HG03045 (cell line): ENCODE measurements around the gene SH2D5.

Source experiments
- ATAC-seq: cut with Tn5 transposase; IDR thresholded peaks from one replicate; pipeline ENCODE4 v1.9.1; 2021; ENCODE audit warnings: mild to moderate bottlenecking, moderate library complexity; ENCODE audit not compliant: unreplicated experiment

Gene SH2D5

GRCh38 chr1:20732588-20733359 lies at the start of gene SH2D5:
Gene SH2D5, minus strand, starts transcription at chr1:20732703. Its CDS starts 4,659 bp downstream, at chr1:20728044.
- no peak for ATAC-seq

DNA sequence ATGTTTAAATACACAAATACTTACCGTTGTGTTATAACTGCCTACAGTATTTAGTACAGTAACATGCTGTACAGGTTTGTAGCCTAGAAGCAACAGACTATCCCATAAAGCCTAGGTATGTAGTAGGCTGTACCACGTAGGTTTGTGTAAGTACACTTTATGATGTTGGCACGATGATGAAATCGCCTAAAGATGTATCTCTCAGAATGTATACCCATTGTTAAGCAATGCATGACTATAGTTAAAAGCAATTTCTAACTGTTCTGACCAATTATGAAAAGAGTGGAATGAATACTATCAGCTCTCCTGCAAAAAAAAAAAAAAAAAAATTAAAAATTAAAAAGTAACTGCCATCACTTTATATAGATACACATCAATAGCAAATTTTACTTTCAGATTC lies 43.2 kb upstream of the SH2D5 start:
- no peak for ATAC-seq

GRCh38 chr1:20771780-20772179 lies 39.3 kb upstream of the SH2D5 start:
- no peak for ATAC-seq

GRCh38 chr1:20770314-20771087 lies 38.0 kb upstream of the SH2D5 start:
- no peak for ATAC-seq

DNA sequence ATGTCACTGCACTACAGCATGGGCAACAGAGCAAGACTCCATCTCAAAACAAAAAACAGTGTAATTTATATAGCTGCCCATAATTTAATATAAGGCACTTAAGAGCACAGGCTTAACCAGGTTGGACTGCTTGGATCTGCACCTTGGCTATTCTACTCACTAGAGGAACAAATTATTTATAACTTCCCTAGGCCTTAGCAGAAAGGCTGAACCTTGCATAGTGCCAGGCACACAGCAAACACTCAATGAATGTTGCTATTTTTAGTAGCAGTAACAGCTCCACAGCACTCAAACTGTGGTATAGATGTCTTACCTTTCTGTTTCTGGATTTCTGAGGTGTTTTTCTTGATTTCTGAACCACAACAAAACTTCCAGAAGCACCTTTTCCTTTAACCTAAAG lies 34.8 kb upstream of the SH2D5 start:
- no peak for ATAC-seq

DNA sequence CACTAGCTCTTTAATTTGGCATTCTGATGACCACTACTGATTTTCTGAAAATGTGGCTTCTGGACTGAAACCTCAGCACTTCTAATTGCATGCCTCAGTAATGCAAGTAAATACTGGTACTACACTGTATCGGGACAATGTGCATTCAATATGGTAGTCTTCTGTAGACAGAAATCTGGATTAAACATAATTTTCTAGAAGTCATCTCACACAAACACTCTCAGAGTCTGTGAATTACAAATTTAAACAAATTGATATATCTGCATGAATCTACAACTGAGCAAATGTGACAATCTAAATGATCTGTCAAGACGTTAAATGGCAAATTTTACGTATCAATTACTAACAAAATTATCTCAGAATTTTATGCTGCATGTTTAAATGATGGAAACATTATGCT lies 30.9 kb upstream of the SH2D5 start:
- no peak for ATAC-seq

GRCh38 chr1:20760322-20760721 lies 27.8 kb upstream of the SH2D5 start:
- no peak for ATAC-seq

DNA sequence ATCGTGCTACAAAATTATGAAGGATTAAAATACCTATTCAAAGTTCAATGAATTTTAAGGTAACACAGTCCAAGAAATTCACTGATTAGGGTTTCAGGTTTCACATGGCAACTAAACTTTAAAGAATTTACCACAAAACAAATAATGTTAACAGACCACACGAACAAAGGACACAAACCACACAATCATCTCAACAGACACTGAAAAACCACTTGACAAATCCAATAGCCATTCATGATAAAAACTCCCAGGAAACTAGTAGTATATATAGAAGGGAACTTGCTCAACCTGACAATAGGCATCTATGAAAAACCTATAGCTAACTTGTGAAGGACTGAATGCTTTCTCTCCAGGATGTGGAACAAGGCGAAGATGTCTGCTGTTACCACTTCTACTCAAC lies 21.1 kb upstream of the SH2D5 start:
- ATAC-seq = no peak

GRCh38 chr1:20751462-20751990 lies 19.0 kb upstream of the SH2D5 start:
- ATAC-seq = no peak

DNA sequence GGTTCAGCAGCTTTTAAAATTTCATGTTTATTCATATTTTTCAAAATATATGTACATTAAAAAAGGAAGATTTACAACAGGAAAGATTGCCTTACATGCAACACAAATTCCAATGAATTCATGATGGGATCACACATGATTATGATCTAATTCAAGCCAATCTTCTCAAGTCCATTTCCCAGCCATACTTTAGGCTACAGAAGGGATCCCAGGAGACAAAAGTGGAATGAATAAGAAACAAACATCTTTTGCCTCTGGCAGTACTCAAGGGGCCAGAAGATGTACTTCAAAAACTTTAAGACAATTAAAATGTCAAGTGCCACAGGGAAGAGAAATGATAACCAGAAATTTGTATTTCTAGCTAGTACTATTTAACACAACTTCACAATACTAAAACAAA lies 10.2 kb upstream of the SH2D5 start:
- ATAC-seq = no peak

DNA sequence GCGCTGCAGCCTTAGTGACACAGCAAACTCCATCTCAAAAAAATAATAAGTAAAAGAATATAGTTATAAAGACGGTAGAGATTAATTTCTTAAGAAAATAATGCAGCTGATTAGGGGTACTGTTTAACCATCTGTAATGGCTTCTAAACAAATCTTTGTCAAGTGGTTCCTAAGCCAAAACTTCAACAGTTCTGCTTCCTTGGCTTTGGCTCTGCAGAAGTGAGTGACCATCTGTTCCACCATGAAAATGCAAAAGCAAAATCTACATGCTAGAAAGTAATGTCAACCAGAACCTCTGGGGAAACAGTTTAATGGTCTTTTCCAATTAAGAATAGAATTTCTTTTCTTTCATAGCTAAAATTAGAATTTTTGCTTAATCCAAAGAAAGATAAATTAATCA lies 8.3 kb upstream of the SH2D5 start:
- ATAC-seq = no peak

GRCh38 chr1:20739225-20739624 lies 6.7 kb upstream of the SH2D5 start:
- no peak for ATAC-seq

GRCh38 chr1:20735581-20736111 lies 3.1 kb upstream of the SH2D5 start:
- ATAC-seq = no peak

- no peak for ATAC-seq
These were observed 965 bp upstream of the SH2D5 start for GRCh38 chr1:20733360-20733975.

DNA sequence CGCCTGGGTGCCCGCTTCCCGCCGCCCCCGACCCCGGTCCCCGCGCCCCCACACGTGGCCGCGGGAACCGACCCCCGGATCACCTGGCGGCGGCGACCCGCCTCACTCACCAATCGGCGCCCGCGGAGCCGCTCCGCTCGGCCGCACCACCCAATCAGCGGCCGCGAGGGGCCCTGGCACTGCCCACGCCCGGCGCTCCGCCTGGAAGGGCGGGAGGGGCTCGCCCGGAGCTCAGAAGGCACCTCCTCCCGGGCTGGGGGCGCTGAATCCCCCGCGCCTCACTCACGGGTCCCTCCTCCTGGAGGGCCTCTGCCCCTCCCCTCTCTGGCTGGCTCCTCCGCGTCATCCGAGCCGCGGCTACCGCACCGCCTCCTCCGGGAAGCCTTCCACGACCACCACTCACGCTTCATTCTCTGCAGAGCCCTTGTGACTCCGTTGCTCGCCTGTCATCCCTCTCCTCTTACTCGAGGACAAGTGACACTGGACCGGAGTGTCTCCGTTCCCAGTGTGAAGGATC lies 374 bp downstream of the SH2D5 start:
- ATAC-seq = peak; percentile 68

DNA sequence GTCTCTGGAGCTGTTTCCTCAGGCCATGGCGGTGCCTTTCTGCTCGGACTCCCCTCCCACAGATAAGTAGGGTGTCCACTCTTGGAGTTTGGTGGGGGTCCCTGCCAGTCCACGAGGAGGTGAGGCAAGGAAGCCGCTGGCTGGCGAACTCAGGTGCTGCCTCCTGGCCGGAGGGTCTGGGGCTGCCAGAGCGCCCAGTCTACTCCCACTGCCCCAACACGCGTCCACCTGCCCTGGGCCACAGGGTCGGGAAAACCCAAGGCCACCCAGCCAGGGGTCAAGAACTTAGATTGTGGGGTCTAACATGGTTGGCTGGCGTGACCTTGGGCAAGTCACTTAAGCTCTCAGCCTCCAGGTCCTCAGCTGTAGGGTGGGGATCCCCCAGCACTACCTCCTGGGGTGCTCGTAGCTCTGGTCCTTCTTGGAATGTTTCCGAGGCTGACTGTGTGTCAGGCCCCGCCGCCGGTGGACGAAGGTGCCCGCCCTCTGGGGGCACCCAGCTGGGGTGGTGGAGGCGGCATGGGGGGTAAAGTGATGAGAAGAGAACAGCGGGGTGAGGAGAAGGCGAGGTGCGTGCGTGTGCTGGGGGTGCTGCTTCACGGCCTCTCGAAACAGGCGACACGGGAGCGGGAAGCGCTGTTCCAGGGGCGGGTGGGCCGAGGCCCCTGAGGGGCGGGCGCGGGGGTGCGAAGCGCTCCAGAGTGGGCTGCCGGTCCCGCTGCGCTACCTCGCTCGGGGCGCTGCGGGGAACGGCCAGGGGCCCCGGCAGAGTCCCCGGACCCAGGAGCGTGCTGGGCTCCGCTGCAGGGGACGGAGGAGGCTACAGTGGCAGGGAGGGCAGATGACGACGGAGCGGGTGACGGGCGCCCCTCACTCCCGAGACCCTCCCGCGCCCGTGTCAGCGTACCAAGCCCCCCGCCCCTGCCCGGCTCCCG lies 1.2 kb downstream of the SH2D5 start:
- no peak for ATAC-seq

- ATAC-seq = no peak
These were observed 1.8 kb downstream of the SH2D5 start for GRCh38 chr1:20730690-20731056.

GRCh38 chr1:20729990-20730689 lies 2.4 kb downstream of the SH2D5 start:
- no peak for ATAC-seq

- ATAC-seq = no peak
These were observed 3.2 kb downstream of the SH2D5 start for GRCh38 chr1:20729155-20729931.
